ENCODE measurements around the gene DNASE2B.

- TF ChIP-seq POLR2A (IDR thresholded peaks at IDR 0.05) (no peak), EP300 (IDR thresholded peaks at IDR 0.05) (no peak)
- TF ChIP-seq, protein P1, sequence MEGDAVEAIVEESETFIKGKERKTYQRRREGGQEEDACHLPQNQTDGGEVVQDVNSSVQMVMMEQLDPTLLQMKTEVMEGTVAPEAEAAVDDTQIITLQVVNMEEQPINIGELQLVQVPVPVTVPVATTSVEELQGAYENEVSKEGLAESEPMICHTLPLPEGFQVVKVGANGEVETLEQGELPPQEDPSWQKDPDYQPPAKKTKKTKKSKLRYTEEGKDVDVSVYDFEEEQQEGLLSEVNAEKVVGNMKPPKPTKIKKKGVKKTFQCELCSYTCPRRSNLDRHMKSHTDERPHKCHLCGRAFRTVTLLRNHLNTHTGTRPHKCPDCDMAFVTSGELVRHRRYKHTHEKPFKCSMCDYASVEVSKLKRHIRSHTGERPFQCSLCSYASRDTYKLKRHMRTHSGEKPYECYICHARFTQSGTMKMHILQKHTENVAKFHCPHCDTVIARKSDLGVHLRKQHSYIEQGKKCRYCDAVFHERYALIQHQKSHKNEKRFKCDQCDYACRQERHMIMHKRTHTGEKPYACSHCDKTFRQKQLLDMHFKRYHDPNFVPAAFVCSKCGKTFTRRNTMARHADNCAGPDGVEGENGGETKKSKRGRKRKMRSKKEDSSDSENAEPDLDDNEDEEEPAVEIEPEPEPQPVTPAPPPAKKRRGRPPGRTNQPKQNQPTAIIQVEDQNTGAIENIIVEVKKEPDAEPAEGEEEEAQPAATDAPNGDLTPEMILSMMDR (IDR thresholded peaks at IDR 0.05) = no peak
These were observed 11.4 kb upstream of the DNASE2B start for GRCh38 chr1:84386716-84387479.

Measured in ovary (tissue), 3 donors.